Kidney epithelial cell (primary cell): ENCODE results near the gene COA6. TPM values are rescaled to one million over a fixed set of nuclear protein-coding genes. Genes with fewer than 3 reads are reported as not detected.
"Not testable (repeated sequence)": the region's sequence is repeated elsewhere in the genome, so short reads cannot be mapped to it uniquely, and the experiment has no call there.

Source experiments
- DNase-seq: peaks from one replicate; pipeline ENCODE4 v3.0.0-alpha.2; 2010; ENCODE audit warnings: low read depth
- H3K27me3 ChIP-seq: 2 replicates; pipeline ENCODE4 v1.6.0; 2011; ENCODE audit warnings: low read length; ENCODE audit not compliant: control insufficient read depth, insufficient read depth
- H3K36me3 ChIP-seq: 2 replicates; pipeline ENCODE4 v1.5.1; 2011; ENCODE audit warnings: low read length; ENCODE audit not compliant: control insufficient read depth, insufficient read depth
- H3K4me3 ChIP-seq: 2 replicates; pipeline ENCODE4 v1.5.1; 2011; ENCODE audit warnings: low read depth, mild to moderate bottlenecking, control low read depth, low read length
- CTCF ChIP-seq: IDR thresholded peaks from 2 replicates; pipeline ENCODE4 v1.5.1; 2011; ENCODE audit warnings: mild to moderate bottlenecking, moderate library complexity, low read length, control low read depth, inconsistent platforms; ENCODE audit not compliant: insufficient read depth, poor library complexity, severe bottlenecking
- total RNA-seq: library from RNA; depleted of rRNA; stranded (reverse); fragments of >200 nt; gene quantifications from 2 replicates; pipeline ENCODE4 v1.2.3, GENCODE V29; 2015

The COA6 gene
- total RNA-seq, 1 donor from 2014 or later = 46.2 TPM

GRCh38 chr1:234398849-234399381 is 25.7 kb downstream of the COA6 start:
- H3K4me3 ChIP-seq = no peak overlapping the region
- no peaks in the 10 kb centered on the region for H3K27me3 ChIP-seq
- no peak for DNase-seq
- TF ChIP-seq CTCF = no peak
- no peaks in the 10 kb centered on the region for H3K36me3 ChIP-seq

- not testable (repeated sequence) for H3K36me3 ChIP-seq, DNase-seq, H3K4me3 ChIP-seq, H3K27me3 ChIP-seq
Observed at GRCh38 chr1:234399515-234399914, 26.3 kb downstream of the COA6 start.

GRCh38 chr1:234400773-234401172 is 27.5 kb downstream of the COA6 start:
- Histone ChIP-seq H3K4me3 (no peak overlapping the region), H3K36me3 (no peaks in the 10 kb centered on the region), H3K27me3 (no peaks in the 10 kb centered on the region)
- DNase-seq = no peak
- no peak for TF ChIP-seq CTCF

GRCh38 chr1:234401658-234402057 is 28.4 kb downstream of the COA6 start:
- no peak overlapping the region for H3K4me3 ChIP-seq
- no peaks in the 10 kb centered on the region for H3K36me3 ChIP-seq
- no peak for DNase-seq
- H3K27me3 ChIP-seq = no peaks in the 10 kb centered on the region
- no peak for TF ChIP-seq CTCF

GRCh38 chr1:234402939-234403338 is 29.7 kb downstream of the COA6 start:
- DNase-seq = no peak
- no peaks in the 10 kb centered on the region for H3K27me3 ChIP-seq
- H3K4me3 ChIP-seq = no peak overlapping the region
- H3K36me3 ChIP-seq = no peaks in the 10 kb centered on the region
- TF ChIP-seq CTCF = no peak

- H3K36me3 ChIP-seq = no peaks in the 10 kb centered on the region
- no peak for TF ChIP-seq CTCF
- no peaks in the 10 kb centered on the region for H3K27me3 ChIP-seq
- no peak overlapping the region for H3K4me3 ChIP-seq
- no peak for DNase-seq
Observed at GRCh38 chr1:234405676-234406075, 32.4 kb downstream of the COA6 start.

- H3K4me3 ChIP-seq = no peak overlapping the region
Observed at GRCh38 chr1:234406871-234407270, 33.6 kb downstream of the COA6 start.

More at GRCh38 chr1:234406871-234407270, 33.6 kb downstream of the COA6 start:
- no peak for DNase-seq
- TF ChIP-seq CTCF = no peak
- Histone ChIP-seq H3K27me3 (no peaks in the 10 kb centered on the region), H3K36me3 (no peaks in the 10 kb centered on the region)
